NCI-H774 (cell line): ENCODE measurements around the gene TMEM203.

Experiments
- DNase-seq: peaks from one replicate; lab custom pipeline; 2025; lab: John Stamatoyannopoulos, UW

TMEM203 gene

GRCh38 chr9:137229903-137230704 lies 24.7 kb upstream of the TMEM203 start:
- DNase-seq = no peak

DNA sequence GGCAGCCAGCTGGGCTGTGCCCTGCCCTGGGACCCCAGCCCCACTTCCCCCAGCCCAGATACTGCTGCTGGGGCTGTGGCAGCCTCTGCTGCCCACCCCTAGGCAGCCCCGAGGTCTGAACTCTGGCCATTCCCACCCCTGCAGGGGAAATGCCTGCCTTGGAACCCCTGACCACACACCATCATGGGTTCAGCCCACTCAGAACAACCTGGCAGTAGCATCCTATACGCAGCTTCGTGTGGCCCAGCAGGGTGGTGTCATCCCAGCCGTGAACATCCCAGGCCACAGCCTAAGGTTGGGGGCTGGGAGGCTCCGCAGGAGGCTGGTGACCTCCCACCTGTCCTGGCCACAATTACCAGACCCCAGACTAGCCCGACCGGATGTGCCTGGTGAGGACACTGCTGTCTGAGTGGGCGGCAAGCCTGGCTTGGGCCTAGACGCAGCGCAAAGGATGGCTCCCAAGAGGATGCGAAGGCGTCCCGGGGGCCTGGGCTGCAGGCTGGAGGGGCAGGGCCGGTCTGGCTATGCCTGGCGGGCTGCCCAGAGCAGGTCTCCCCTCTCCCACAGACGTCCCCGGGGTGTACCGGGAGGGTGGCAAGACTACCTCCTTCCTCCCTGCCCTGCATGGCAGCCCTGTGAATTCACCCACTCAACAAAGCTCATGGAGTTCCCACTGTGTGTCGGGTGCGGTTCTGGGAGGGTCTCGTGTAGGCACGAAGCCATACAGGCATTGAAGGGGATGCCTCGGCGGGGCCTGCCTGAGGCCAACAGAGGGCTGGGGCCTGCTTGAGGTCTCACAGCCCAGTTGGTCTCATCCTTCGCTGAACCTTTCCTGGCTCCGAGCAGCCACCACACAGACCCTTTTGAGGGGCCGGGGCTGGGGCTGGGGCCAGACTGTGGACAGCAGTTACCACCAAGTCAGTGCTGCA lies 23.8 kb upstream of the TMEM203 start:
- no peak for DNase-seq

- no peak for DNase-seq
Measured at GRCh38 chr9:137228506-137228967, 23.1 kb upstream of the TMEM203 start.

DNA sequence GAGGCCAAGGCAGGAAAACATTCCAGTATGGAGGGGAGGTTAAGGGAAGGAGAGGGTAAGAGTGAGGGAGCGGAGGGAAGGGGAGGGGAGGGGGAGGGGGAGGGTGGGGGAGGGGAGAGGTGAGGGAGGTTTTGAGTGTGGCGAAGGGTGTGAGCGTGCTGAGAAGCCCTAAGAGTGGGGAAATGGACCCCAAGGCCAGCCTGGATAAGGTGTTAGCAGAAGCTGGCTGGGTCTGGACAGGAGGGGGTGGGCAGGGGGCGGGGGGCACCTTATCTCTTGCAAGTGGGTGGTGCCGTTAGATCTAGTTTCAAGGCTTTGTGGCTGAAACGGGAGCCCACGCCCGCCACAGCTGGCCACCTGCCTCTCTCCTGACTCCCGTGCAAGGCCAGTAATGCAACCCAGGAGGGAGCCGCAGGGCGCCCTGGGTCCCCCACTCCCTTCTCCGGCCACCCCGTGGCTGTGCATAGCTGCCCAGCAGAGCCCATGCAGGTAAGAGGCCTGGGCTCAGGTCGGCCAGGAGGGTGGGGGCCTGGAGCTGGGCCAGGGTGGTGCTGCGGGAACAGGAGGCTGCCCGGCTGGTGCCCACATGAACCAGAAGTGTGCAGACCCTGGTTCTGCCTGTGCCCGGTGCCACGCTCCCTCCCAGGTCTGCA lies 22.5 kb upstream of the TMEM203 start:
- no peak for DNase-seq

- DNase-seq = peak; percentile 71
Measured at GRCh38 chr9:137227054-137227852, 21.8 kb upstream of the TMEM203 start, which contains the start of gene RNF224. TSS of gene RNF224 (plus strand) at chr9:137227502. CDS start at chr9:137228336, 834 bp downstream.

GRCh38 chr9:137226338-137227053 lies 21.0 kb upstream of the TMEM203 start:
- no peak for DNase-seq

- DNase-seq = no peak
Measured at GRCh38 chr9:137225699-137226331, 20.4 kb upstream of the TMEM203 start.

GRCh38 chr9:137224830-137225694 lies 19.6 kb upstream of the TMEM203 start, which contains the start of gene CYSRT1:
TSS of gene CYSRT1 (plus strand) at chr9:137225174. CDS start at chr9:137225622, 448 bp downstream.
- DNase-seq = no peak

DNA sequence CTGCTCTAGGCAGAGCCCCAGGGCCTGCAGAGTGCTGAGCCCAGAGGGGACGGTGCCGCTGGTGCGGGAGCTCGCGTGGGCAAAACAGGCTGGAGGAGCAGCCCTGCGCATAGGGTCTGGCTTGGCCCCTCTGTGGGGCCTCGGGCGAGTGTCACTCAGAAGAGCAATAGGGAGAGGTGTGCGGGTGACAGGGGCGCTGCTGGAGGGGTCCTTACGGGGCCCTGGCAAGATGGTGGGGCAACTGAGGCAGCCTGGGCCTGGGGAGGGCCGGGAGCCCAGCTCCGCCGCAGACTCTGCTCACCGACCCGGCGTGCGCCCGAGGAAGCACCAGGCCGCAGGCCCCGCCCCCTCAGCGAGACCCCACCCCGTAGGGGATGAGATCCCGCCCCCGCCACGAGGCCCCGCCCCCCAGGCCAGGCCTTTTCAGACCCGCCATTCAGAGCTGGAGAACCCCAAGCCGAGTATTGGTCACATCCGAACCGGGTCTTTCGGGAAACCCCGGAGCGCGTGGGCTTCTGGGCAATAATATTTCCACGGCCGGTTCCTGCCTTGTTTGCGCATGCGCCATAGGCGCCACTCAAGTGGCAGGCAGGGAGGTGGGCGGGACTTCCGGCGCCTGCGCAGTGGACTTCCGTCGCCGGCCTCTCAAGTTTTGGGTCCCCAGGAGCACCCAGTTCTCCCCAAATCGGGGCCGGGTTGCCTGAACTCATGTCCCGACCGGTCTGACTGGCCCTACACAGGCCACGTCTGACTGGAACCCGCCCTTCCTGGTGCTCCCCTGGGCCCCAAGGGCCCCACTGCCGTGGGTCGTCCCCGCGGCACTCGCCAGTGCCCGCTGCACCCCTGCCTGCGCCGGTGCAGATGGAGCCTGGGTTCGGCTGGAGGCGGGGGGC lies 17.9 kb upstream of the TMEM203 start:
- peak; percentile 97 for DNase-seq

- no peak for DNase-seq
Measured at GRCh38 chr9:137222190-137223077, 17.0 kb upstream of the TMEM203 start, which contains the start of gene RNF208. TSS of gene RNF208 (minus strand) at chr9:137222240. CDS start at chr9:137221212, 1,028 bp downstream.

- no peak for DNase-seq
Measured at GRCh38 chr9:137221506-137222111, 16.2 kb upstream of the TMEM203 start.

DNA sequence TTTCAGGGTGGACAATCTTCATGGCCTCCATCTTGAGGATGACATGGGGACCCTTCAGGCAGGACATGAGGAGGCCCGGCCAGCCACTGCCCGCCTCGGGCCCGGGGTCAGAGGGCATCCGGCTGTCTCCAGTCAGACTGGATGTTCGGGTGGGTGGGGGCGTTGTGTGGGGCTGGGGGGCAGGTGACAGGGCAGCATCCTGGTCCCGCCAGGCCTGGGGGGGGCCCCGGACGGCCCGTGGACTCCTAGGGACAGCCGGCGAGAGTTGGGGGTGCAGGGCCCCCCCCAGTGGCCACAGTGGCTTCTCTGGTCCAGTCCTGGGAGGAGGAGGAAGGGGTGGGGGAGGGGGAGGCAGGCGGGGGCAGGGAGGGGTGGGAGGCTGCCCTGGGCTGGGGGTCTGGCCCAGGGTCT lies 15.7 kb upstream of the TMEM203 start:
- DNase-seq = no peak

DNA sequence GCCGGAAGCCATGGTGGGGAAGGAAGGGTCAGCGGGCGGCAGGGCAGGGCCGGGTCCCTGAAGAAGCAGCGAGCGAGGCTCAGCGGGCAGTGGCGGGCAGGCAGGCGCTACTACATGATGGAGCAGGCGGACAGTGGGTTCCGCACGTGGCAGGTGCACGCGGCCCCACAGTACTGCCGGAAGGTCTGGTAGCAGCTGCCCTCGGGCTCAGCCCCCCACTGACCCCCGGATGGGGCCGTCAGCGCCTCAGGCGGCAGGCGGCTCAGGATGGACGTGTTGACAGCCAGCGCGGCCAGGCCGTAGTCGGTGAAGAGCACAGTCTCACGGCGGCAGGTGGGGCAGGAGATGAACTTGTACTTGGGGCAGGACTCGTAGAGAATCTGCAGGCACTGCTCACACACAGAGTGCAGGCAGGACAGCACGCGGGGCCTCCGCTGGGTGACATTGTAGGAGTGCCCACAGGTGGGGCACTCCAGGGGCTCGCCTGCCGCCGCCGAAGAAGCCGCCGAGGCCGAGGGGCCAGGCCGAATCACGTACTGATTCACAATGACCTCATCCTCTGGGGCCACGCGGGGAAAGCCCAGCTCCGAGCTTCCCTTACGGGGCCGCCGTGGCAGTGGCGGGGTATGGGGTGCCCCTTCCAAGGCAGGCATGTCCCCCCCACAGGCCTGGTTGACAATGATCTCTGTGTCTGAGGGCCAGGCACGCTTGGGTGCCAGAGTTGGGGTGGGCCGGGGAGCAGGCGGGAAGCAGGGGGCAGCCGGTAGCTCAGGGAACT lies 15.1 kb upstream of the TMEM203 start:
- DNase-seq = no peak

DNA sequence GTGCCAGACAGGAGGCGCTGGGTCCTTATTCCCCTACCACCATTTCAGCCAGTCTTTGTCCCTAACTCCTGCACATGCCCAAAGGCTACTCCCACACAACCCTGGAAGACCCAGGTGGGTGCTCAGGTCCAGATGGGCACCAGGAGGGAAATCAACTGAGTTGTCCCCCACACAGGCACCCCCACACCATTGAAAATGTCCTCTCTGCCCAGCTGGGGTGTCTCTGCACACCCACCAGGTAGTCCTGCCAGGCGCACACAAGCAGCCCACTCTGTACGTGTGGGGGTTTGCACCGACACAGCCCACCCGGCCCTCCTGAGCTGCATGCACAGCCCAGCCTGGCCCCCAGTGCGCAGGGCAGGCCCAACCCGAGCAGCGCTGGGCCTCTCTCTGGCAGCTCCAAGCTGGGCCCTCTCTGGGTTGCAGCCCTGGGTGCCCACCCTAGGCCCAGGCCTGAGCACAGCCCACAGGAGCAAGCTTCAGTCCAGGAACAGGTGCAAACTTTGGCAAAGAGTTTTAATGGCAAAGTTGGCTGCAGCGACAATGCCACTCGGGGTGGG lies 14.4 kb upstream of the TMEM203 start:
- DNase-seq = no peak

GRCh38 chr9:137218754-137219271 lies 13.4 kb upstream of the TMEM203 start:
- DNase-seq = no peak
